ENCODE measurements around the gene BAD. TPM values are rescaled to one million over a fixed set of nuclear protein-coding genes. Genes with fewer than 3 reads are reported as not detected.

Gene BAD
- total RNA-seq, 1 experiment from 2014 or later = 103 TPM

Other genes with a start within 250 kb of the BAD start
- 0.05 to 0.07 TPM (median 0.06 TPM) in 3 of 5 replicates, not detected in the others for gene FLRT1, start 248.7 kb downstream of the BAD start, total RNA-seq (2022; extraction: Qiagen RNA extraction; ENCODE audit: low read depth)
- gene MACROD1, start 118.6 kb downstream of the BAD start, total RNA-seq (2022; extraction: Qiagen RNA extraction; ENCODE audit: low read depth) = 8.8 to 17.0 TPM (median 12.8 TPM) in 5 replicates
- gene STIP1, start 98.5 kb downstream of the BAD start, total RNA-seq (2022; extraction: Qiagen RNA extraction; ENCODE audit: low read depth) = 234 to 268 TPM (median 258 TPM) in 5 replicates
- 1.0 to 3.1 TPM (median 1.7 TPM) in 5 replicates for gene FERMT3, start 77.9 kb downstream of the BAD start, total RNA-seq (2022; extraction: Qiagen RNA extraction; ENCODE audit: low read depth)
- gene TRPT1, start 58.5 kb downstream of the BAD start, total RNA-seq (2022; extraction: Qiagen RNA extraction; ENCODE audit: low read depth) = 16.8 to 27.5 TPM (median 24.3 TPM) in 5 replicates
- 29.7 to 43.8 TPM (median 32.1 TPM) in 5 replicates for gene NUDT22, start 58.4 kb downstream of the BAD start, total RNA-seq (2022; extraction: Qiagen RNA extraction; ENCODE audit: low read depth)
- 15.4 to 22.6 TPM (median 19.5 TPM) in 5 replicates for gene DNAJC4, start 54.1 kb downstream of the BAD start, total RNA-seq (2022; extraction: Qiagen RNA extraction; ENCODE audit: low read depth)
- gene VEGFB, start 50.1 kb downstream of the BAD start, total RNA-seq (2022; extraction: Qiagen RNA extraction; ENCODE audit: low read depth) = 35.4 to 59.8 TPM (median 51.1 TPM) in 5 replicates
- gene FKBP2, start 43.6 kb downstream of the BAD start, total RNA-seq (2022; extraction: Qiagen RNA extraction; ENCODE audit: low read depth) = 128 to 139 TPM (median 132 TPM) in 5 replicates
- gene PPP1R14B, start 37.7 kb downstream of the BAD start, total RNA-seq (2022; extraction: Qiagen RNA extraction; ENCODE audit: low read depth) = 237 to 395 TPM (median 394 TPM) in 5 replicates
- 14.4 to 21.5 TPM (median 18.8 TPM) in 5 replicates for gene PLCB3, start 33.1 kb downstream of the BAD start, total RNA-seq (2022; extraction: Qiagen RNA extraction; ENCODE audit: low read depth)
- gene GPR137, start 1.2 kb upstream of the BAD start, total RNA-seq (2022; extraction: Qiagen RNA extraction; ENCODE audit: low read depth) = 28.5 to 53.9 TPM (median 46.0 TPM) in 5 replicates
- 0.21 TPM in 1 of 5 replicates, not detected in the others for gene KCNK4, start 6.6 kb upstream of the BAD start, total RNA-seq (2022; extraction: Qiagen RNA extraction; ENCODE audit: low read depth)
- gene CATSPERZ, start 15.7 kb upstream of the BAD start, total RNA-seq (2022; extraction: Qiagen RNA extraction; ENCODE audit: low read depth) = 2.4 to 2.8 TPM (median 2.7 TPM) in 5 replicates
- gene ESRRA, start 20.9 kb upstream of the BAD start, total RNA-seq (2022; extraction: Qiagen RNA extraction; ENCODE audit: low read depth) = 40.8 to 70.7 TPM (median 67.3 TPM) in 5 replicates
- gene TRMT112, start 32.9 kb upstream of the BAD start, total RNA-seq (2022; extraction: Qiagen RNA extraction; ENCODE audit: low read depth) = 402 to 483 TPM (median 442 TPM) in 5 replicates
- gene PRDX5, start 33.5 kb upstream of the BAD start, total RNA-seq (2022; extraction: Qiagen RNA extraction; ENCODE audit: low read depth) = 376 to 487 TPM (median 476 TPM) in 5 replicates
- gene CCDC88B, start 55.5 kb upstream of the BAD start, total RNA-seq (2022; extraction: Qiagen RNA extraction; ENCODE audit: low read depth) = 9.8 to 13.4 TPM (median 12.1 TPM) in 5 replicates
- 53.6 to 72.2 TPM (median 60.9 TPM) in 5 replicates for gene RPS6KA4, start 74.5 kb upstream of the BAD start, total RNA-seq (2022; extraction: Qiagen RNA extraction; ENCODE audit: low read depth)